ENCODE results near the gene ERVMER34-1. TPM values are rescaled to one million over a fixed set of nuclear protein-coding genes. Genes with fewer than 3 reads are reported as not detected.
A peak's percentile ranks its signal among the peaks of the same experiment; 100 is the strongest.

ERVMER34-1 gene, protein sequence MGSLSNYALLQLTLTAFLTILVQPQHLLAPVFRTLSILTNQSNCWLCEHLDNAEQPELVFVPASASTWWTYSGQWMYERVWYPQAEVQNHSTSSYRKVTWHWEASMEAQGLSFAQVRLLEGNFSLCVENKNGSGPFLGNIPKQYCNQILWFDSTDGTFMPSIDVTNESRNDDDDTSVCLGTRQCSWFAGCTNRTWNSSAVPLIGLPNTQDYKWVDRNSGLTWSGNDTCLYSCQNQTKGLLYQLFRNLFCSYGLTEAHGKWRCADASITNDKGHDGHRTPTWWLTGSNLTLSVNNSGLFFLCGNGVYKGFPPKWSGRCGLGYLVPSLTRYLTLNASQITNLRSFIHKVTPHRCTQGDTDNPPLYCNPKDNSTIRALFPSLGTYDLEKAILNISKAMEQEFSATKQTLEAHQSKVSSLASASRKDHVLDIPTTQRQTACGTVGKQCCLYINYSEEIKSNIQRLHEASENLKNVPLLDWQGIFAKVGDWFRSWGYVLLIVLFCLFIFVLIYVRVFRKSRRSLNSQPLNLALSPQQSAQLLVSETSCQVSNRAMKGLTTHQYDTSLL
- total RNA-seq, result not detected

GRCh38 chr4:52750819-52751486 lies at the start of gene ERVMER34-1:
TSS of gene ERVMER34-1 (minus strand) at chr4:52751425. CDS start at chr4:52745520, 5,905 bp downstream.
- H3K27me3 Mint-ChIP-seq, result peaks cover 50% of the 10 kb centered on the region
- DNase-seq, result peak; percentile 6
- H3K27ac Mint-ChIP-seq, result no peak within 1 kb of the TSS
- H3K9me3 Mint-ChIP-seq, result no peaks in the 10 kb centered on the region
- POLR2A ChIA-PET, result no interaction called here
- peaks cover 3% of the 10 kb centered on the region for H3K36me3 Mint-ChIP-seq (ENCODE audit: low read depth)
- CTCF ChIA-PET, result no interaction called here
- peaks cover 11% of the 10 kb centered on the region for H3K4me1 Mint-ChIP-seq
- H3K4me3 Mint-ChIP-seq, result peak within 1 kb of the TSS; percentile 63

- Mint-ChIP-seq H3K27me3 (peaks cover 6% of the 10 kb centered on the region), H3K27ac (no peak overlapping the region), H3K9me3 (no peaks in the 10 kb centered on the region), H3K4me1 (no peaks in the 10 kb centered on the region), H3K4me3 (no peak overlapping the region), H3K36me3 (ENCODE audit: low read depth) (no peaks in the 10 kb centered on the region)
- ChIA-PET POLR2A (no interaction called here), CTCF (no interaction called here)
- DNase-seq, result no peak
These were observed 48.6 kb upstream of the ERVMER34-1 start for GRCh38 chr4:52799813-52800212.

DNA sequence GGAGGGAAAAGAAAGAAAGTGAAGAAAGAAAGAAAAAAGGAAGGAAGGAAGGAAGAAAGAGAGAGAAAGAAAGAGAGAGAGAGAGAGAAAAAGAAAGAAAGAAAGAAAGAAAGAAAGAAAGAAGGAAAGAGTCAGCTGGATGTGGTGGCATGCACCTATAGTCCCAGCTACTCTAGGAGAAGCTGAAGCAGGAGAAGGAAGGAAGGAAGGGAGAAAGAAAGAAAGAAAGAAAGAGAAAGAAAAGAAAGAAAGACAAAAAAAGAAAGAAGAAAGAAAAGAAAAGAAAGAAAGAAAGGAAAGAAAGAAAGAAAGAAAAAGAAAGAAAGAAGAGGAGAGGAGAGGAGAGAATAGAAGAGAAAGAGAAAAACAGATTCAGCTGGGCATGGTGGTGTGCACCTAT lies 44.3 kb upstream of the ERVMER34-1 start:
- ChIA-PET CTCF (interaction anchor here (0.7 kb wide), 1 partner anchor 1088 kb away, joined by 3 read pairs; no protein-coding TSS in a partner anchor), POLR2A (no interaction called here)
- Mint-ChIP-seq H3K4me1 (no peaks in the 10 kb centered on the region), H3K9me3 (no peaks in the 10 kb centered on the region), H3K4me3 (no peak overlapping the region), H3K27me3 (peaks cover 2% of the 10 kb centered on the region), H3K27ac (no peak overlapping the region), H3K36me3 (ENCODE audit: low read depth) (no peaks in the 10 kb centered on the region)
- DNase-seq, result no peak

GRCh38 chr4:52791936-52792335 lies 40.7 kb upstream of the ERVMER34-1 start:
- Mint-ChIP-seq H3K27ac (no peak overlapping the region), H3K36me3 (ENCODE audit: low read depth) (no peaks in the 10 kb centered on the region), H3K4me3 (no peak overlapping the region), H3K27me3 (no peaks in the 10 kb centered on the region), H3K9me3 (no peaks in the 10 kb centered on the region), H3K4me1 (no peaks in the 10 kb centered on the region)
- CTCF ChIA-PET, result no interaction called here
- DNase-seq, result no peak
- POLR2A ChIA-PET, result no interaction called here

- CTCF ChIA-PET, result no interaction called here
- POLR2A ChIA-PET, result no interaction called here
- Mint-ChIP-seq H3K27me3 (no peaks in the 10 kb centered on the region), H3K36me3 (ENCODE audit: low read depth) (no peaks in the 10 kb centered on the region), H3K4me3 (no peak overlapping the region), H3K27ac (no peak overlapping the region), H3K4me1 (no peaks in the 10 kb centered on the region), H3K9me3 (no peaks in the 10 kb centered on the region)
- no peak for DNase-seq
These were observed 38.5 kb upstream of the ERVMER34-1 start for GRCh38 chr4:52789774-52790173.

DNA sequence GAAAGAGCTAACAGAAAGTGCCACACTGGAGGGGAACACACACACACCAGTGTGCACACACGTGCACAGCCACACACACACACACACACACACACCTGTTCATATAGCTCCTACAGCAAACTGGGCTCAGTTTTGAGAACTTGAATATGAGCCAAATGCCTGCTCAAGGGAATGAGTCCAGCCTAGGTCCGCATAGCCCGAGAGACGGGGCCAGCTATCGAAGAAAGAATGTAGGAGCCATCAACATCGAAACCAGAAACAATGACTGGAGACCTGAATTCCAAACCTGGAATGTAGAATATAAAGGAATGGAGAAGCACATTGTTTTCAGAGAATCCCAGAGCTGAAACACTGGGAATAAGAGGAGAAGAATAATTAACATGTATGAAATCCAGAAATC lies 37.6 kb upstream of the ERVMER34-1 start:
- POLR2A ChIA-PET, result no interaction called here
- H3K4me1 Mint-ChIP-seq, result no peaks in the 10 kb centered on the region

GRCh38 chr4:52783069-52783468 lies 31.8 kb upstream of the ERVMER34-1 start:
- Mint-ChIP-seq H3K27ac (no peak overlapping the region), H3K4me3 (no peak overlapping the region), H3K9me3 (peaks cover 4% of the 10 kb centered on the region), H3K36me3 (ENCODE audit: low read depth) (no peaks in the 10 kb centered on the region), H3K4me1 (no peaks in the 10 kb centered on the region), H3K27me3 (no peaks in the 10 kb centered on the region)
- POLR2A ChIA-PET, result no interaction called here
- no peak for DNase-seq
- CTCF ChIA-PET, result no interaction called here

More for the DNA sequence above, 37.6 kb upstream of the ERVMER34-1 start:
- Mint-ChIP-seq H3K36me3 (ENCODE audit: low read depth) (no peaks in the 10 kb centered on the region), H3K4me3 (no peak overlapping the region), H3K9me3 (no peaks in the 10 kb centered on the region), H3K27me3 (no peaks in the 10 kb centered on the region), H3K27ac (no peak overlapping the region)
- CTCF ChIA-PET, result no interaction called here
- DNase-seq, result no peak

DNA sequence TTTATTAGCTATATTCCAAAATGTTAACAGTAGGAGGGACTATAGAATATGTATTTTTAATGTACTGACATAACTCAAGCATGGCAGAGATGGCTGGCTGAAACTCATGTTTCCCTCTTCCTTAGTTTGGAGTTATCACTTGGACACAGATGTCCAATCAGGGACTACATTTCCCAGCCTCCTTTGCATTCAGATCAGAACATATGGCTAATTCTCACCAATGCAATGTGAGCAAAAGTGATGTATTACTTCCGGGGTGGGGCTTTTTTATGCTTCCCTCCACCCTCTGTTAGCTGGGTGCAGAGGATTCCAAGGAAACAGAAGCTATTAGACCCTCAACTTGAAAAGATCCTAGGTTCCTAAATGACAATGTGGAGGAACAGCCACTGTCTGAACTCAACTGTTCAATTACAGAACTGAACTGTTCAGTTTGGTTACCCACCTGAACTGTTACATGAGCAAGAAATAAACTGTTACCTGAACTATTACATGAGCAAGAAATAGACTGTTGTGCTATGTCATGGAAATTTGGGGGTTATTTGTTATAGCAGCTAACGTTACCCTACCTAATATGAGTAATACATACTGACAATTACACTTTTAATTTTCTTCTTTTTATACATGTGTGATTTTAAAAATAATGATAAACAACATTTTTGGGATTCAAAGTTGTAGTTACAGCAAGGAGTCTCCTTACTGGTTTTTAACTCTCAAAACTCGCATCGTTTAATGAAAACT lies 29.6 kb upstream of the ERVMER34-1 start:
- ChIA-PET CTCF (interaction anchor here (1.3 kb wide), 1 partner anchor 9 kb away, joined by 3 read pairs; no protein-coding TSS in a partner anchor), POLR2A (no interaction called here)
- no peaks in the 10 kb centered on the region for H3K36me3 Mint-ChIP-seq (ENCODE audit: low read depth)
- no peaks in the 10 kb centered on the region for H3K4me1 Mint-ChIP-seq
- H3K9me3 Mint-ChIP-seq, result peaks cover 4% of the 10 kb centered on the region
- H3K4me3 Mint-ChIP-seq, result no peak overlapping the region
- peaks cover 5% of the 10 kb centered on the region for H3K27me3 Mint-ChIP-seq
- DNase-seq, result no peak
- H3K27ac Mint-ChIP-seq, result no peak overlapping the region

GRCh38 chr4:52780206-52780605 lies 29.0 kb upstream of the ERVMER34-1 start:
- DNase-seq, result no peak
- H3K9me3 Mint-ChIP-seq, result peaks cover 4% of the 10 kb centered on the region
- no peaks in the 10 kb centered on the region for H3K4me1 Mint-ChIP-seq
- ChIA-PET POLR2A (no interaction called here), CTCF (interaction anchor here (1.3 kb wide), 1 partner anchor 9 kb away, joined by 3 read pairs; no protein-coding TSS in a partner anchor)
- peaks cover 5% of the 10 kb centered on the region for H3K27me3 Mint-ChIP-seq
- no peaks in the 10 kb centered on the region for H3K36me3 Mint-ChIP-seq (ENCODE audit: low read depth)
- no peak overlapping the region for H3K4me3 Mint-ChIP-seq
- no peak overlapping the region for H3K27ac Mint-ChIP-seq

- CTCF ChIA-PET, result no interaction called here
- POLR2A ChIA-PET, result no interaction called here
- Mint-ChIP-seq H3K27me3 (peaks cover 12% of the 10 kb centered on the region), H3K4me1 (no peaks in the 10 kb centered on the region), H3K36me3 (ENCODE audit: low read depth) (no peaks in the 10 kb centered on the region), H3K9me3 (no peaks in the 10 kb centered on the region), H3K4me3 (no peak overlapping the region), H3K27ac (no peak overlapping the region)
- DNase-seq, result no peak
These were observed 9.0 kb upstream of the ERVMER34-1 start for GRCh38 chr4:52760256-52760655.

DNA sequence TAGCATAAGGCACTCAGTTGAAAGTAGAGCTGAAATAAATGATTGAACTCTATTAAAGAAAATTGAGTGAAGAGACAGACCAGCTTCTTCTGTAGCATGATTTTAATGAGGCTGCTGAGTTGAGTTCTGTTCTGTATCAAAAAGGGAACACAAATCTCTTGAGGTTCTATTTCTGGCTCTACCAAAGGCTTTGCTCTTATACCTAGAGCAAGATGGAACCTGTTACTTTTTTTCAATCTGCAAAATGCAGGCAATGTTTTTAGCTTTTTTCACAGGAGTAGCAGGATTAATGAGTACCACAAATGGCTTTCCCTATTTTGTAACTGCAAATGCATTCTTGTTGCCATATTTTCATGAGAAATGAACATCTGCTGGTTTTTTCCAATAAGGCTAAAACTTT lies 4.2 kb upstream of the ERVMER34-1 start:
- Mint-ChIP-seq H3K36me3 (ENCODE audit: low read depth) (peaks cover 2% of the 10 kb centered on the region), H3K4me1 (peaks cover 10% of the 10 kb centered on the region), H3K27me3 (peaks cover 49% of the 10 kb centered on the region), H3K27ac (no peak overlapping the region), H3K4me3 (no peak overlapping the region), H3K9me3 (no peaks in the 10 kb centered on the region)
- ChIA-PET POLR2A (interaction anchor here (0.6 kb wide), 1 partner anchor 28 kb away, joined by 3 read pairs; no protein-coding TSS in a partner anchor), CTCF (interaction anchor here (0.6 to 0.7 kb wide), 2 partner anchors 93 to 97 kb away, joined by 3 read pairs; no protein-coding TSS in a partner anchor)
- no peak for DNase-seq

DNA sequence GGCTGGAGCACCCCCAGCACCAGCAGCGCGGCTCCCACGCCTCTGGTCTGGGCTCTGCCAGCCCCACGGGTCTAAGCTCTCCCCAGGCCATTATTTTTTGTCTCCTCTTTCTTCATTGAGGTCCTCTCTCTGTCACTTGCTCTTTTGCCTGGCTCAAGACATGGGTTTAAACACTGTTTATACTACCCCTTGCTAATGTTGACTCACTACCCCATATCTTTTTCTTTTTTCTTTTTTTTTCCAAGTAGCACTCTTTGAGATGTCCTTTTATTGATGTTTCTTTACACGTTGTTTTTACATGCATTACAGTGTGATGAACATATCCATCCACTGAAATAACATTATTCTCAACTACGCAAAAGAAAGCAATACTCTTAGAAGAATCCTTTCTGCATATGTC lies 1.7 kb upstream of the ERVMER34-1 start:
- POLR2A ChIA-PET, result no interaction called here
- DNase-seq, result no peak
- CTCF ChIA-PET, result no interaction called here
- Mint-ChIP-seq H3K27ac (no peak overlapping the region), H3K4me3 (no peak overlapping the region), H3K36me3 (ENCODE audit: low read depth) (peaks cover 3% of the 10 kb centered on the region), H3K4me1 (peaks cover 11% of the 10 kb centered on the region), H3K27me3 (peaks cover 53% of the 10 kb centered on the region), H3K9me3 (no peaks in the 10 kb centered on the region)

DNA sequence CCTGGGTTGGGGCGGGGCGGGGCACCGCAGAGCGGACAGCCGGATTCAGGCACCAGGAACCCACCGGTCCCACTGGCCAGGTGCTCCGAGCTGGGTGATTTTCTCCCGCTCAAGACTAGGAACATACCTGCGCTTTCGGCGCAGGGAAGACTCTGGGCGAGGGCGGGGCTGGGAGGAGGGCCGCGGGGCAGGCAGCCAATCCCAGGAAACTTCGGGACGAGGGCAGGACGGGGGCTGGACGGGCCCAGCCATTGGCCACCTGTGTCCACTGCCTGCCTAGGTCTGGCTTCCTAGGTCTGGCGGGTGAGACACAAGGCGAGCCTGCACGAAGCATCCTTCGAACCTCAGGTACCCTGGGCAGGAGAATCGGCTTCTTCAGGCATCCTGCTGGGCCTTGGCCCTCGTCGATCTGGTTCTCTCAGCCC lies 274 bp upstream of the ERVMER34-1 start:
- DNase-seq, result no peak
- no peaks in the 10 kb centered on the region for H3K9me3 Mint-ChIP-seq
- H3K27me3 Mint-ChIP-seq, result peaks cover 53% of the 10 kb centered on the region
- no peak overlapping the region for H3K27ac Mint-ChIP-seq
- peaks cover 11% of the 10 kb centered on the region for H3K4me1 Mint-ChIP-seq
- H3K36me3 Mint-ChIP-seq (ENCODE audit: low read depth), result peaks cover 3% of the 10 kb centered on the region
- POLR2A ChIA-PET, result no interaction called here
- peak overlapping the region; percentile 63 for H3K4me3 Mint-ChIP-seq
- CTCF ChIA-PET, result no interaction called here
